ENCODE results near the gene ELMO1. TPM values are rescaled to one million over a fixed set of nuclear protein-coding genes. Genes with fewer than 3 reads are reported as not detected.

Gene ELMO1
- total RNA-seq, 1 donor from 2014 or later, result not detected

GRCh38 chr7:36880108-36880507, 568.6 kb downstream of the ELMO1 start:
- Mint-ChIP-seq H3K4me3 (ENCODE audit: unreplicated experiment) (no peak overlapping the region), H3K9me3 (ENCODE audit: unreplicated experiment) (no peaks in the 10 kb centered on the region), H3K36me3 (ENCODE audit: unreplicated experiment) (no peaks in the 10 kb centered on the region), H3K4me1 (ENCODE audit: unreplicated experiment) (no peaks in the 10 kb centered on the region), H3K27ac (ENCODE audit: unreplicated experiment) (no peak overlapping the region), H3K27me3 (ENCODE audit: unreplicated experiment) (peaks cover 11% of the 10 kb centered on the region)
- no peak for DNase-seq (ENCODE audit: extremely low spot score, unreplicated experiment)
- TF ChIP-seq, protein P1, sequence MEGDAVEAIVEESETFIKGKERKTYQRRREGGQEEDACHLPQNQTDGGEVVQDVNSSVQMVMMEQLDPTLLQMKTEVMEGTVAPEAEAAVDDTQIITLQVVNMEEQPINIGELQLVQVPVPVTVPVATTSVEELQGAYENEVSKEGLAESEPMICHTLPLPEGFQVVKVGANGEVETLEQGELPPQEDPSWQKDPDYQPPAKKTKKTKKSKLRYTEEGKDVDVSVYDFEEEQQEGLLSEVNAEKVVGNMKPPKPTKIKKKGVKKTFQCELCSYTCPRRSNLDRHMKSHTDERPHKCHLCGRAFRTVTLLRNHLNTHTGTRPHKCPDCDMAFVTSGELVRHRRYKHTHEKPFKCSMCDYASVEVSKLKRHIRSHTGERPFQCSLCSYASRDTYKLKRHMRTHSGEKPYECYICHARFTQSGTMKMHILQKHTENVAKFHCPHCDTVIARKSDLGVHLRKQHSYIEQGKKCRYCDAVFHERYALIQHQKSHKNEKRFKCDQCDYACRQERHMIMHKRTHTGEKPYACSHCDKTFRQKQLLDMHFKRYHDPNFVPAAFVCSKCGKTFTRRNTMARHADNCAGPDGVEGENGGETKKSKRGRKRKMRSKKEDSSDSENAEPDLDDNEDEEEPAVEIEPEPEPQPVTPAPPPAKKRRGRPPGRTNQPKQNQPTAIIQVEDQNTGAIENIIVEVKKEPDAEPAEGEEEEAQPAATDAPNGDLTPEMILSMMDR (IDR thresholded peaks at IDR 0.05), result no peak

GRCh38 chr7:36879021-36879420, 569.6 kb downstream of the ELMO1 start:
- peaks cover 11% of the 10 kb centered on the region for H3K27me3 Mint-ChIP-seq (ENCODE audit: unreplicated experiment)
- H3K4me1 Mint-ChIP-seq (ENCODE audit: unreplicated experiment), result no peaks in the 10 kb centered on the region
- TF ChIP-seq, protein P1 (IDR thresholded peaks at IDR 0.05), result no peak
- H3K36me3 Mint-ChIP-seq (ENCODE audit: unreplicated experiment), result no peaks in the 10 kb centered on the region
- no peak for DNase-seq (ENCODE audit: extremely low spot score, unreplicated experiment)
- H3K27ac Mint-ChIP-seq (ENCODE audit: unreplicated experiment), result no peak overlapping the region
- H3K9me3 Mint-ChIP-seq (ENCODE audit: unreplicated experiment), result no peaks in the 10 kb centered on the region
- no peak overlapping the region for H3K4me3 Mint-ChIP-seq (ENCODE audit: unreplicated experiment)

GRCh38 chr7:36878288-36878687, 570.4 kb downstream of the ELMO1 start:
- no peak for DNase-seq (ENCODE audit: extremely low spot score, unreplicated experiment)
- TF ChIP-seq, protein P1 (IDR thresholded peaks at IDR 0.05), result no peak
- Mint-ChIP-seq H3K4me3 (ENCODE audit: unreplicated experiment) (no peak overlapping the region), H3K27ac (ENCODE audit: unreplicated experiment) (no peak overlapping the region), H3K36me3 (ENCODE audit: unreplicated experiment) (no peaks in the 10 kb centered on the region), H3K27me3 (ENCODE audit: unreplicated experiment) (peaks cover 11% of the 10 kb centered on the region), H3K4me1 (ENCODE audit: unreplicated experiment) (no peaks in the 10 kb centered on the region), H3K9me3 (ENCODE audit: unreplicated experiment) (no peaks in the 10 kb centered on the region)

- H3K36me3 Mint-ChIP-seq (ENCODE audit: unreplicated experiment), result no peaks in the 10 kb centered on the region
- TF ChIP-seq, protein P1 (IDR thresholded peaks at IDR 0.05), result no peak
- no peak for DNase-seq (ENCODE audit: extremely low spot score, unreplicated experiment)
- H3K4me3 Mint-ChIP-seq (ENCODE audit: unreplicated experiment), result no peak overlapping the region
- no peaks in the 10 kb centered on the region for H3K27me3 Mint-ChIP-seq (ENCODE audit: unreplicated experiment)
- no peaks in the 10 kb centered on the region for H3K4me1 Mint-ChIP-seq (ENCODE audit: unreplicated experiment)
- no peak overlapping the region for H3K27ac Mint-ChIP-seq (ENCODE audit: unreplicated experiment)
- H3K9me3 Mint-ChIP-seq (ENCODE audit: unreplicated experiment), result no peaks in the 10 kb centered on the region
Measured at GRCh38 chr7:36875794-36876193, 572.9 kb downstream of the ELMO1 start.

DNA sequence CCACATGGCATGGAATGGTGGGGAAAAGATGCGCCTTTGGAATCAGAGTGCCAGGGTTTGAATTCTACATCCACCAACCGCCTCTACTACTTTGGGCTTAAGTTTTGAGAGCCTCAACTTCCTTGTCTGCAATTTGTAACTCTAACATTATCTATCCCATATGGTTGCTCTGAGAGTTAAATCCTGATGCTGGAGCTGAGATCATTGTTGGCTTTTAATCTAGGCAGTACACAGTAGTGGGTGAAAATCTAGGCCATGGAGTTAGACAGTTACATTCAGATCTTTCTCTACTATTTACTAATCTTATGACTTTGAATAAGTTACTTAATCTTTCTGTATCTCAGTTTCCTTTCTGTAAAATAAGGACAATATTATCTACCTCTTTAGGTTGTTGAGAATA, 574.6 kb downstream of the ELMO1 start:
- DNase-seq (ENCODE audit: extremely low spot score, unreplicated experiment), result no peak
- no peaks in the 10 kb centered on the region for H3K9me3 Mint-ChIP-seq (ENCODE audit: unreplicated experiment)
- no peaks in the 10 kb centered on the region for H3K27me3 Mint-ChIP-seq (ENCODE audit: unreplicated experiment)
- TF ChIP-seq, protein P1 (IDR thresholded peaks at IDR 0.05), result no peak
- H3K27ac Mint-ChIP-seq (ENCODE audit: unreplicated experiment), result no peak overlapping the region
- H3K4me1 Mint-ChIP-seq (ENCODE audit: unreplicated experiment), result no peaks in the 10 kb centered on the region
- H3K36me3 Mint-ChIP-seq (ENCODE audit: unreplicated experiment), result no peaks in the 10 kb centered on the region
- H3K4me3 Mint-ChIP-seq (ENCODE audit: unreplicated experiment), result no peak overlapping the region
